ENCODE data around the gene ARMC6.

ARMC6 gene

DNA sequence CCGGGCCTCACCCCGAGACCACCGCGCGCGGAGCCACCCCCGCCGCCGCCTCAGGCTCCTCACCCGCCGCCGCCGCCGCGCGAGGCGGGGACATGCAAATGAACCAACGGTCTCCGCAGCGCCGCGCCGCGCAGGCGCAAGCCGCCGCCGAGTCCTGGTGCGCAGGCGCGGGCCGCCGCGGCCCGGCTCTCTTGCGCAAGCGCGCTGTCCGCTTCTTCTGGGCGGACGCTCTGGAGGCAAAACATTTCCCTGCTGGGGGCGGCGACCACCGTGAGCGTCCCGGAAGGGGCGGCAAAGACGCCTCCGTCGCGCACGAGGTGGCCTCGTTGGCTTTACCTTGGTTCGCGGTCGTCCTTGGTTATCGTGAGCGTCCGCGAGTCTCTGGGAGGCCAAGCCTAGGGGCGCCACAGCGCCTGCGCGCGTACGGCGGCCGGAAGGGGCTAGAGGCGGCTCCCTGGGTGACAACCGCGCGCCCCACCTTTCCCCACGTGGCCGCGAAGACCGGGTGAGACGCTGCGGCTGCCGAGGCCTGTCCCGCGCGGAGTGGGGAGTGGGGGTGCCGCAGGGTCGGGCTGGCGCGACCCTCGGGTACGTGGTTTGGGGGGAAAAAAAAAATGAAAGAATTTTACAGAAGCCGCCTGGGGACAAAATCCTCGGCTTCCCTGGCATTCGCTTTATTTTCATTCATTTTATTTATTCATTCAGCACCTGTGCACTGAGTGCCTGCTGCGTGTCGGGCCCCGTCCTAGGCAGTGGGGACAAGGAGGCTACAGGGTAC, at the start of gene ARMC6, which contains the start of gene SUGP2:
TSS of gene ARMC6 (plus strand) at position 178 of the 778 bp plus-strand sequence. CDS start 607 bp downstream, outside the sequence.
TSS of gene SUGP2 (minus strand) at position 92 of the 778 bp plus-strand sequence. CDS start 2,446 bp downstream, outside the sequence.
- TF ChIP-seq, protein P1, sequence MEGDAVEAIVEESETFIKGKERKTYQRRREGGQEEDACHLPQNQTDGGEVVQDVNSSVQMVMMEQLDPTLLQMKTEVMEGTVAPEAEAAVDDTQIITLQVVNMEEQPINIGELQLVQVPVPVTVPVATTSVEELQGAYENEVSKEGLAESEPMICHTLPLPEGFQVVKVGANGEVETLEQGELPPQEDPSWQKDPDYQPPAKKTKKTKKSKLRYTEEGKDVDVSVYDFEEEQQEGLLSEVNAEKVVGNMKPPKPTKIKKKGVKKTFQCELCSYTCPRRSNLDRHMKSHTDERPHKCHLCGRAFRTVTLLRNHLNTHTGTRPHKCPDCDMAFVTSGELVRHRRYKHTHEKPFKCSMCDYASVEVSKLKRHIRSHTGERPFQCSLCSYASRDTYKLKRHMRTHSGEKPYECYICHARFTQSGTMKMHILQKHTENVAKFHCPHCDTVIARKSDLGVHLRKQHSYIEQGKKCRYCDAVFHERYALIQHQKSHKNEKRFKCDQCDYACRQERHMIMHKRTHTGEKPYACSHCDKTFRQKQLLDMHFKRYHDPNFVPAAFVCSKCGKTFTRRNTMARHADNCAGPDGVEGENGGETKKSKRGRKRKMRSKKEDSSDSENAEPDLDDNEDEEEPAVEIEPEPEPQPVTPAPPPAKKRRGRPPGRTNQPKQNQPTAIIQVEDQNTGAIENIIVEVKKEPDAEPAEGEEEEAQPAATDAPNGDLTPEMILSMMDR (IDR thresholded peaks at IDR 0.05), result no peak

DNA sequence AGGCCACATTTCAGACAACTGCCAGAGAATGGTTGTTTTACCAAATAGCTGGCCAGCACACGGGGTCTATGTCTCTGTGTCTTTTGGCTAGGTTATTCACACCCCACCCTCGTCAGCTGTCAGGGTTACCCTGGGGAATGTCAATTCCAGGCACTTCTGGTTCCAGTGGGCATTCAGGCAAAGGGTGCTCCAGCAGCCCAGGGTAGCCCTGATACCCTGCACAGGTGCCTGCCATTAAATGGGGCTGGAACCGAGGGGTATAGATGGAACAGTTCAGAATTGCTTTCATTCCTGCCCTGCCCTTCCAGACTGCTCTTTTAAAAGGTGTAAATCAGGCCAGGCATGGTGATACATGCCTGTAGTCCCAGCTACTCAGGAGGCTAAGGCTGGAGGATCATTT, 49.2 kb upstream of the ARMC6 start:
- TF ChIP-seq, protein P1 (IDR thresholded peaks at IDR 0.05), result no peak

DNA sequence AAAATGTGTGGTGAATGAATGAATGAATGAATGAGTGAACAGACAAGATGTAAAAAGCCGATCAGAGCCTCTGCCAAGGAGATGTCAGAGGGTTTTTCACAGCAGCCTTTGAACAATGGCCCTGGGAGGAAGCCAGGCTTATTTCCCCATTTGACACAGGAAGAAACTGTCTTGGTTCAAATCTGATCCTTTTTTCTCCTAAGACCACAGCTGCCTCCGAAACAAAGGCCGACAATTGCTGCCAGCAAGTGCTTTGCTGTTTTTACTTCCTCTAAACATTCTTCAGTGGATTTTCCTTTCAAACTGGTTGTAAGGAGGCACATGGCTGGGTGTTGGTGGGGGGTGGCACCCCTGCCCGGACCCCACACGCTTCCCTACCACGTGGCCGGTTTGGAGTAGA, 48.1 kb upstream of the ARMC6 start:
- TF ChIP-seq, protein P1 (IDR thresholded peaks at IDR 0.05), result no peak

DNA sequence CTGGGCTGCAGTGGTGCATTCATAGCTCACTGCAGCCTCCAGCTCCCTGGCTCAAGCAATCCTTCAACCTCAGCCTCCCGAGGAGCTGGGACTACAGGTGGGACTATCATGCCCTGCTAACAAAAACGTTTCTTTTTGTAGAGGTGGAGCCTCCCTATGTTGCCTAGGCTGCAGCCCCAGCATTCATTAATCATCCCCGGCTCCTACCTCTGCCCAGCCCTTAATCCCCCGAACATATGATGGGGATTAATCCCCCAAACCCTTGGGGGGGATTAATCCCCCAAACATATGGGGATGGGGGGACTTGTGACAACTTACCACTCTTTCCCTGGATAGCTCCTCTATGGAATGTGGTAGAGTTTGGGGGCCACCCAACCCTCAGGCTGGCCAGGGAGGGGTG, 45.9 kb upstream of the ARMC6 start:
- TF ChIP-seq, protein P1 (IDR thresholded peaks at IDR 0.05), result no peak

DNA sequence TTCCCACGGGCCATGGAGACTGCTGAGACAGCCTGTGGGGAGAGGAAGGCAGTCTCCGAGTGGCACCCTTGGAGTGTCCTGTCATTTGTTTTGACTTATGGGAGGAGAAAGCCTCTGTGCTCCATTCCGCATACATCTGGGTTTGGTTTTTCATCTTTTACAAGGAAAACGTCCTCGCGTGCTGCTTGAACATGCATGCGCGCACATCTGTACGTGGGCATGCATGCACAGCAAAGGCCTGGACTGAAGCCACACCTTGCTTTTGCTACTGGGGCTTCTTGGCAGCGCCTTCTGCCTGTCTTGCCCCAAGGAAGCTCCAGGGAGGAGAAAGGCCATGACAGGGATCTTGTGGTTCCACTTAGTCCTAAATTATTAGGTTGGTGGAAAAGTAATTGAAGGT, 44.1 kb upstream of the ARMC6 start:
- TF ChIP-seq, protein P1 (IDR thresholded peaks at IDR 0.05), result no peak

DNA sequence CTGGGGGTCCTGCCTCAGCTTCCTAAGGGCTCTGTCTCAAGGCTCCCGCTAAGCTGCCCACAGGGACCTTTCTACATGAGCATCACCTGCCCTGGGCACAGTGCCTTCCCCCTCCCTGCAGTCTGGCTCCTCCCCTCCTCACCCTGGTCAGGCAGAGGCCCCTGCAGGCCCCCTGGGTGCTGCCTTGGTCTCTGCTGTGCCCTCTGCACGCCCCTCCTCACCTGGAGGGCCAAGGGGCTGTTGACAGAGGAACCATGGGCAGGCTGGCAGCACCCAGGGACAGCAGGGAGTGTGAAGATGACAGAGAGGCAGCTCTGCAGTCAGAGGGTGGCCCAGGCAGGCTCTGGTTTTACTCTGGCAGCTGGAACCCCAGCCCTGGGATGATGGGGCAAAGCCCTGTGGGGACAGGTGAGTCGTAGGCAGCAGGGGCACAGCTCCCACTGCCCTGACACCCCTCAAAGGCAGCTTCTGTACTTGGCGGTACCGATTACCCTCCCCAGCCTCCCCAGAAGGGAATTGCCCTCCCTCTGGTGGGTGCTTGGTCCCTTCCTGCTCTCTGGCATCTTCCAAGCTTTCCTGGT, 43.2 kb upstream of the ARMC6 start:
- TF ChIP-seq, protein P1 (IDR thresholded peaks at IDR 0.05), result no peak

DNA sequence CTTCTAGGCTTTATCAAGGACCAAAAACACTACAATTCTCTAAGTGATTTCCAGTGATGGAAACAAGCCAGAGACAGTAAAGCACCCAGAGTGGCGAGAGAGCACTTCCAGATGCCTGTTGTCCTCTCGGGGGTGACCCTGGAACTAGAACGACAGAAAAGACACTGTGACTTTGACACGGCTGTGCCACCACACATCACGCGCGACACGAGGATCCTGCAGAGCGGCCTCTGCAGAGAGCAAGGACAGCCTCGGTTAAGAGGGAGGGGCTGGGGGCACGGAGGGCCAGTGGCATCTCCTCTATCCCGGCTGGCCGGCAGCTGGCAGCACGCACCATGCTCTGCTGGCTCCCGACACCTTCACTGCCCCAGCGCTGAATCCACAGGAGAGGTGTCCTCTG, 42.4 kb upstream of the ARMC6 start:
- TF ChIP-seq, protein P1 (IDR thresholded peaks at IDR 0.05), result no peak

Measured in LNCAP (cell line).